HG03432 (cell line): ENCODE data around the gene SLC6A11.

Experiments
- ATAC-seq: cut with Tn5 transposase; IDR thresholded peaks from one replicate; pipeline ENCODE4 v1.9.1; 2021; ENCODE audit warnings: mild to moderate bottlenecking, moderate library complexity; ENCODE audit not compliant: unreplicated experiment

Gene SLC6A11

DNA sequence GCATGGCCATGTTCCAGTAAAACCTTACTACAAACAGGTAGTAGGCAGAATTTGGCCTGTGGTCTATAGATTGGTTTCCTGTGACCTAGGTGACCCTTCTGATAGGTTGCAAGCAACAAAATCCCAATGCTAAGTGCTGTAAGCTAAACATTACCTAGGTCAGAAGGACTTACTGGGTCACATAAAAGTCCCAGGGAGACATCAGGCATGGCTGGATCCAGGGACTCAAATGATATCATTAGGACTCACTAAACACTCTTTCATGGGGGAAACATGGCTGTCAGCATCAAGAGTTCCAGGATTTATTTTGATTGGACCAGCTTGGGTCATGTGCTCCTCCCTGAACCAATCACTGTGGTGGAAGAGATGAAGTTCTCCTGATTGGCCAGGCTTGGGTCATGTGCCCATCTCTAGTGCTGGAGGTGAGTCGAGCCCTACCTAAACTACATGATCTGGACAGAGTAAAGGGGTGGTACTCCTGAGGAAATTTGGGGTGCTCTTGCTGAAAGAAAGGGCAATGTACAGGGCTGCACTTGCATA lies 159.7 kb downstream of the SLC6A11 start:
- no peak for ATAC-seq

GRCh38 chr3:10976770-10977169 lies 160.7 kb downstream of the SLC6A11 start:
- ATAC-seq = no peak

DNA sequence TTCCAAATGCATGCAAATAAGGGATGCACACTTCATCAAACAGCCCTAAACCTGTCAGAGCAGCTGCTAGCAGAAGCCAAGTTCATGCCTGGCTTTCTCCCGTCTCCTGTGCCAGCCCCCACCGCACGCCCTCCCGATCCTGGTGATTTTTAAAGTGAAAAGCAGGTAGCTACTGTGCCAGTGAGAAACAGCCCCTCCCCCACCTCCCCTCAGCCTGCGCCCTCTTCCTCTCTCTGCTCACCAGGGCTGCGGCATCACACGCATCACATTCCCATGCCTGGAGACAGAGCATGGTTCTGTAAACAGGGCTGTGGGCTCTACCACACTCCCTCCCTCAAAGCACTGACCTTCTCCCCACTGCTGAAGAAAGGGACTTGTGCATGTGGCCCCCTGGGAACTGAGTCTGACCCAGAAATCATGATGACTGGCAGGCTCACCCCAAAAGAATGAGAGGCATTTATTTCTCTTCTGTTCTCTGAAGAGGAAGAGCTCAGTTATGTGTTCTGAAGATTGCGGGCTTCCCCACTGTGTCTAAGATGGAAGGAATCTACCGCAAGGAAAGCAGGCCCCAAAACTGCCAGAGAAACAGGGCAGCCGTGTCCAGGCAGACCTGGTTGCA lies 162.0 kb downstream of the SLC6A11 start:
- ATAC-seq = no peak

GRCh38 chr3:10978956-10979355 lies 162.9 kb downstream of the SLC6A11 start:
- no peak for ATAC-seq

DNA sequence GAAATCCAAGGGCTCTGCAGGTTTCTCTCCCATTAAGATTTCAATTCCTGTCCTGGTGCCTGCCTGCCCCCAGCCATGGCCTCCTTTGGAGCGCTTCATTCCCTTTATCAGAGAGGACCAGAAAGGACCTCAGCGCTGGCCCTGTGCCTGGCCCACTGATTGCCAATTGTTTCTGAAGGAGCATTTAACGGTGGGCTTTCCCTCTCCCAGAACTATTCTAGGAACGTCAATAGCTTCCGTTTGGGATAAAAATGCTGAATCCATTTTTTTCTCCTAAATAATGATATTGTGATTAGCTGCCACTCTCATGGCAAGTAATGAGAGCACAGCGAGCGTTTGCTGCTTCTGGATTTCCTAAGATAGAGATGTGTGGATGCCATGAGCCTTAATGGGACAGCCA lies 164.3 kb downstream of the SLC6A11 start:
- no peak for ATAC-seq

DNA sequence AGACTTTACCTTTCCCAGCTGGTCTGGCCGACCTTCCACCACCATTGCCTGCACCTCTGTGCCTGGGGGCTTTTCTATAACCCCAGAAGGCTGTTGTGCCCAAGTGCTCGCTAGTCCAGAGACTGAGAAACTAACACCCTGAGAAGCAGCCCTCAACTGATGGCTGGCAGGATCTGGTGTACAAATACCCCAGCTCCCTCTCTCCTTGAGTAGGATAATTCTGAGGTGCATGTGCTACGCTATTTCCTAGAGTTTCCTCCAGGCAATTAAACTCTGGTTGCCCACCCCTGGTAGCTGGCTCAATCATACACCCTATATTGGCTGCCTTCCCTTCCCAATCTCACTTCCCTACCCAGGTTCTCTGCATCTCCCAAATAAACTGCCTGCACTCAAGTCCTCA lies 165.0 kb downstream of the SLC6A11 start:
- ATAC-seq = no peak

- ATAC-seq = no peak
These were observed 165.9 kb downstream of the SLC6A11 start for GRCh38 chr3:10981961-10982360.

DNA sequence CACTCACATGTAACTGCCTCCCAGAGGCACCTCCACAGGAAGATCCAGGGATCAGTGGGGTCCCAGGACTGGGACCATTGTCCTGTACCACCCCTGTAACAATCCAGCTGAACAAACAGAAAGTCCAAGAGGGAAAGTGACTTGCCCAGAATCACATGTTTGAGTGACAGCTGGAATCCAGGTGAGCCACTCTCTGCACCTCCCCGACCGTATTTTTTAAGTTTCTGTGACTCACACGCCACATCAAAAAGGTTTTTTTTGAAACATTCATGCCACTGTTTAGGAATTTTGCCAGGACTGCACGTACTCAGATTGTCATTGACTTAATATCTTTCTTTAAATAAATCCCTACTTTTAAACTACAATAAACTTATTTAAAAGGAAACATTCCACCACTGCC lies 166.8 kb downstream of the SLC6A11 start:
- ATAC-seq = no peak

- ATAC-seq = no peak
These were observed 167.3 kb downstream of the SLC6A11 start for GRCh38 chr3:10983219-10983916.

GRCh38 chr3:10984371-10984896 lies 168.4 kb downstream of the SLC6A11 start:
- no peak for ATAC-seq

- no peak for ATAC-seq
These were observed 169.2 kb downstream of the SLC6A11 start for GRCh38 chr3:10985181-10985580.

- no peak for ATAC-seq
These were observed 170.6 kb downstream of the SLC6A11 start for GRCh38 chr3:10986592-10986991.

GRCh38 chr3:10988001-10988665 lies 172.1 kb downstream of the SLC6A11 start:
- no peak for ATAC-seq

GRCh38 chr3:10988991-10989484 lies 173.0 kb downstream of the SLC6A11 start:
- ATAC-seq = no peak
